ENCODE measurements around the gene UBP1.
"Not testable (repeated sequence)": the region's sequence is repeated elsewhere in the genome, so short reads cannot be mapped to it uniquely, and the experiment has no call there.

Gene UBP1

DNA sequence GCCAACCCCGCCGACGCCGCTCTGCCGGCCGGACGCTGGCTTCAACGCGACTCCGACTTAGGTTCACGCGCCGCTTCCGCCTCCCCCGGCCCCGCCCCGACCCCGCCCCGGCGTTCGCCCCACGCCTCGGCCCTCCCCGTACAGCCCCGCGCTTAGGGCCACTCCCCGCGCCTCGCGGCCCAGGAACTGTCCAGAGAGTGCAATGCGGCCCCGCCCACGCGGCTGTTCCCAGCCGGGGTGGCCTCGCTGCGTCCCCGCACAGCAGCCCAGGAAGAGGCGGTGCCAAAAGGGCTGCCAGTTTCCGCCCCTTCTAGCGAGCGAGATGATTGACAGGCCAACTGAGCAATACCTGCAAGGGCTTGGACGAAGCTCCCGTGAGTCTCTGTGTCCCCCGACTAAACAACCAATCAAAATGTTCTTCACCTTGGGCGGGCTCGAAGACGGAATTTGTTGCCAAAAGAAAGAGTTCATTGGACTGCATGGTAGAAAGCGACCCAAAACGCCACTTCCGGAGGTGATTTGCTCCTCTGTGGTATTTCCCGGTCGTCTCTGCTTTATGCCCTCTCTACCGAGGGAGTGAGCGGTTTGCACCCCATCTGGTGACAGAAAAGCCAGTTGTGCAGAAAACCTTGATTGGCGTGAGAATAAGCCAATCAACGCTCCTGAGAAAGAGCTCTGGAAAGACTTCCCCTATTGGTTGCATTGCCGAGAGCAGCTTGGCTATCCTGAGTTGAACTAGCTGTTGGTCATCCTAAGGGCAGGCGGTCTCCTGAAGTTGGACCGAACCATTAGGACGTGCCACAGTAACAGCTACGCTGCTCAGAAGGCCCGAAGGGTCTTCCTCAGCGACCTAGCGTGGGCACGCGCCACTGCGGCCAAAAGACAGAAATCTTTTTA lies at the start of gene UBP1:
Gene UBP1 (minus strand): TSS at position 78 of the 897 bp plus-strand sequence. CDS start 557 bp downstream, outside the sequence.
- peak; percentile 79 to 90 for DNase-seq (ENCODE audit: low read depth in 2 of 2)

GRCh38 chr3:33488683-33489082 lies 48.5 kb upstream of the UBP1 start:
- DNase-seq (ENCODE audit: low read depth in 2 of 2) = no peak

- DNase-seq (ENCODE audit: low read depth in 2 of 2) = no peak
Measured at GRCh38 chr3:33488246-33488645, 48.0 kb upstream of the UBP1 start.

DNA sequence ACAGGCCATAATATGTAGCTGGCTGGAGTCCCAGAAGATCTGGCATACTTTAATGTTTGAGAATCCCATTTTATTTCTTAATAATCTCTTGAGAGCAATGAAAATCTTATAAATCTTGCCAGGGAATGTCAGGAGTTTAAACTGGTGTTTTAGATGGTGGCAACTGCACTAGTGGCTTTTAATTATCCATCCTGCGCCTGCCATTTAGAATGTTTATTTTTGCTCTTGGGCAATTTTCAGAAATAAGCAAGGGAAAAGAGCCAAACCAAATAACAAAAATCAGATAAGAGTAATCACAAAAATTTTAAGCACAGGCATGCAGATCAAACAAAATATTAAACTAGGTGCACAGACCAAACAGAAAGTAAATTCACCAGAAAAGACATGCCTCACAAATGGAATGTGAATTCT lies 41.9 kb upstream of the UBP1 start:
- DNase-seq (ENCODE audit: low read depth in 2 of 2) = no peak

GRCh38 chr3:33474896-33475295 lies 34.7 kb upstream of the UBP1 start:
- no peak for DNase-seq (ENCODE audit: low read depth in 2 of 2)

- DNase-seq (ENCODE audit: low read depth in 2 of 2) = no peak
Measured at GRCh38 chr3:33473813-33474212, 33.6 kb upstream of the UBP1 start.

GRCh38 chr3:33467786-33468185 lies 27.6 kb upstream of the UBP1 start:
- no peak for DNase-seq (ENCODE audit: low read depth in 2 of 2)

GRCh38 chr3:33461097-33461496 lies 20.9 kb upstream of the UBP1 start:
- DNase-seq (ENCODE audit: low read depth in 2 of 2) = no peak

DNA sequence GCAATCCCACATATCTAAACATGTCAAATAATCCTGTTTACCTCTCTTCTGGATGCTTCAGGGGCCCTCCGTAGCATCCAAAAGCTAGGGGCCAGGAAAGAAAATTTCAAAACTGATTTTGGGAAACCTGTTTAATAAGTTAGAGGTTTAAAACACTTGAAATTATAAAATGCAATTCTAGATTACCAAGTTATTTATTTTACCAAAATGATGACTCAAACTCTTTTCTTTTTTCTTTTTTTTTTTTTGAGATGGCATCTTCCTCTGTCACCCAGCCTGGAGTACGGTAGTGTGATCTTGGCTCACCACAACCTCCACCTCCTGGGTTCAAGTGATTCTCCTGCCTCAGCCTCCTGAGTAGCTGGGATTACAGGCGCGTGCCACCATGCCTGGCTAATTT lies 19.4 kb upstream of the UBP1 start:
- not testable (repeated sequence) for DNase-seq (ENCODE audit: low read depth in 2 of 2)

DNA sequence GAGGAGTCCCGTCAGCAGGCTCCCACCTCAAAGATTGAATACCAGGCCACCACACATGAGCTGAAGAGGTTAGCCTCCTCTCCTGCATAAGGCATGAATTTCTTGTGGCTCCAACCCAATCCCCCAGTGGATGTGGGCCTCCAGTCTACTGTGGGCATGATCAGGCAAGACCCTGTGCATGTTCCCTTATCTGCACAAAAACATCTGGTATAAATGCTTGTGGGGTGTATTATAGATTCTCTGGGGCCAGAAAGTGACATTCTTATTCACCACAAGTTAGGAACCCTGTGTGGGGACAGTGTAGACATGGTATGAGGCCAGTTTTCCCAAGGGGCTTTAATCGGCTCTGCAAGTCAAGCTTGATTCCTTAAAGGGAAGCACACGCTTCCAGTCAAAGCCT lies 18.2 kb upstream of the UBP1 start:
- DNase-seq (ENCODE audit: low read depth in 2 of 2) = no peak

GRCh38 chr3:33456756-33457155 lies 16.6 kb upstream of the UBP1 start:
- DNase-seq (ENCODE audit: low read depth in 2 of 2) = no peak

DNA sequence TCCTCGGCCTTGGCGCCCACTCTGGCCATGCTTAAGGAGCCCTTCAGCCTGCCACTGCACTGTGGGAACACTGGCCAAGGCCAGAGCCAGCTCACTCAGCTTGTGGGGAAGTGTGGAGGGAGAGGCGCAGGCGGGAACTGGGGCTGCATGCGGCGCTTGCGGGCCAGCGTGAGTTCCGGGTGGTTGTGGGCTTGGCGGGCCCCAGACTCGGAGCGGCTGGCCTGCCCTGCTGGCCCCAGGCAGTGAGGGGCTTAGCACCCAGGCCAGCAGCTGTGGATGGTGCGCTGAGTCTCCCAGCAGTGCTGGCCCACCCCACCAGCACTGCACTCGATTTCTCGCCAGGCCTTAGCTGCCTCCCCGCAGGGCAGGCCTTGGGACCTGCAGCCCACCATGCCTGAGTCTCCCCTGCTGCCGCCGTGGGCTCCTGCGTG lies 13.1 kb upstream of the UBP1 start:
- DNase-seq (ENCODE audit: low read depth in 2 of 2) = no peak

DNA sequence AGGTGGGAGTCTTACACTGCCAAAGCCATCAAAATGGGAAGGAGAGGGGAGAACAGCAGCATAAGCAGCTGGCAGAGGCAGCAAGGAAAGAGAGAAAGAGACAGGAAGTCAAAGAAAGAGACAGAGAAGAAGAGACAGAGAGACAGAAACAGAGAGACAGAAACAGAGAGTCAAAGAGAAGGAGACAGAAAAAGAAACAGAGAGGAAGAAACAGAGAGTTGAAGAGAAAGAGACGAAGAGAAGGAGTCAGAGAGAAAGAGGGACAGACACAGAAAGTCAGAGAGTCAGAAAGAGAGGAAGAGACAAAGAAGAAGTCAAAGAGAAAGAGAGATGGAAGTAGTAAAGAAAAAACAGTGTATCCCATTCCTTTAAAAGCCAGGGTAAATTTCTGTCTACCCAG lies 11.8 kb upstream of the UBP1 start:
- not testable (repeated sequence) for DNase-seq (ENCODE audit: low read depth in 2 of 2)

- no peak for DNase-seq (ENCODE audit: low read depth in 2 of 2)
Measured at GRCh38 chr3:33447958-33448357, 7.8 kb upstream of the UBP1 start.

DNA sequence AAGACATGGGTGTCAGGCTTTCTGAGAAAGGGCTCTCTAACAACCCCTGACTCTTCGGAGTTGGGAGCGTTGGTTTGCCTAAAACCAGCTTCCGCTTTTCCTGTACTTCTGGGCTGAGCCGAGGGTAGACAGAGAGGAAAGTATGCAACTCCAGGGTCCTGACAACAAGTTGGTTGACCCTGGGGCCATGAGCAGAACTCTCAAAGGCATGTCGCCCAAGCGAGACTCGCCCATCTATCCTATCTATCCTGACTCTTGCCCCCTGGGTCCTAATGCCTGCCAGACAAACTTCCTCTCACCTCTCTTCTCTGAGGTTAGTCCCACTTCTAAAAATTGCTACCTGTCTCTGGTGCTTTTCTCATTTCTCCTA lies 7.0 kb upstream of the UBP1 start:
- DNase-seq (ENCODE audit: low read depth in 2 of 2) = not testable (repeated sequence)

DNA sequence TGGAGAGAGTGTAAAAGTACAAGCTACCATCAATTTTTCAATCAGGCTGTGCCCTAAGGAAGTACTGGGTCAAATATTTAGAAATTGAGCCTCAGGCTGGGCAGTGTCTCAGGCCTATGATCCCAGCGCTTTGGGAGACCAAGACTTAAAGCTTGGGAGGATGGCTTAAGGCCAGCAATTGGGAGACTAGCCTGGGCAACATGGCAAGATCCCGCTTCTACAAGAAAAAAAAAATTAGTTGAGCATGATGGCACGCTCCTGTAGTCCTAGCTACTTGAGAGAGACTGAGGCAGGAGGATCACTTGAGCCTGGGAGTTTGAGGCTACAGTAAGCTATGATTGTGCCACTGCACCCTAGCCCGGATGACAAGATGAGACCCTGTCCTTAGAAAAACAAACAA lies 2.0 kb upstream of the UBP1 start:
- no peak for DNase-seq (ENCODE audit: low read depth in 2 of 2)

GRCh38 chr3:33441225-33441976 lies 1.2 kb upstream of the UBP1 start:
- DNase-seq (ENCODE audit: low read depth in 2 of 2) = no peak

GRCh38 chr3:33439546-33440327 lies 468 bp downstream of the UBP1 start:
- no peak for DNase-seq (ENCODE audit: low read depth in 2 of 2)

GRCh38 chr3:33438881-33439545 lies 1.2 kb downstream of the UBP1 start:
- DNase-seq (ENCODE audit: low read depth in 2 of 2) = no peak

- no peak for DNase-seq (ENCODE audit: low read depth in 2 of 2)
Measured at GRCh38 chr3:33438284-33438668, 1.9 kb downstream of the UBP1 start.

DNA sequence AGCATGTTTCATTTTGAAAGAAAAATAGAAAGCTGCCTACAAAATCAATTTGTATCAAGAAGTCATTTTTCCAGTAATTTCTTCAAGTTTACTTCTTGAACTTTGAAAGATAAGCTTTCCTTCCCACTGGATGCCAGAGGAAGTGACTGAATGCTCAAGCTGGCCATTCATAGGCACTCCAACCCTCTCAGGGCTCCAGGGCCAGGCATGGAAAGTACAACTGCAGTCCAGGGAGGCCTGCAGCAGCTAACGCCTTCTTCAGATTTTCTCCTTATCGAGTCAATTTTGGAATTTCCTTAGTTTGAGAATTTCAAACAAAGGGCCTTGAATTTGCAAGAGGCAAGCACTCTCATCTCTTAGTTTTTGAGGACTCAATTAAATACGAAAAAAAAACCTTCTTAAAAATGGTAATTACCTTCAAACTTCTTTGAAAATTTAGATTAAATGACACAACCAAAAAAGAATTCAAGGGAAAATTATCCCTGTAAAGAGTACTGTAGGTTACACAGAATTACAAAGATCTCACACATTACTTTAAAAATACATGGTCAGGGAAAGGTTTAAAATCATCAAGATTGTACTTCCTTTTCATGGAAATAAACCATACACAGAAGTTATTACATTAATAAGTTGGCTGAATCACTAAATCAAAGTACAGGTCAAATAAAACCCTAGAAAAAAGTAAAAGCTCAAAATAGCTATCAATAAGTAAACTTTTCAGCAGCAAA lies 2.5 kb downstream of the UBP1 start:
- no peak for DNase-seq (ENCODE audit: low read depth in 2 of 2)

Measured in stimulated activated CD4-positive, alpha-beta T cell treated with anti-CD3 and anti-CD28 coated beads, Interleukin-1b, Interleukin-23, amount 100 ng/mL, for 1 hour (primary cell).